ENCODE results near the gene HELZ2. TPM values are rescaled to one million over a fixed set of nuclear protein-coding genes. Genes with fewer than 3 reads are reported as not detected.

Gene HELZ2
- total and polyA plus RNA-seq, 2 donors (not counting 1 experiment from before 2014, with no cell fraction given), result 36.3 to 52.6 TPM

GRCh38 chr20:63539441-63540370 lies 34.3 kb downstream of the HELZ2 start:
- Histone ChIP-seq H2AFZ (ENCODE audit: insufficient read depth, low read depth, low read length, poor library complexity, severe bottlenecking) (no peak overlapping the region), H3K4me2 (replicated peaks; ENCODE audit: low read depth, low read length, poor library complexity, severe bottlenecking) (peak overlapping the region; percentile 92), H4K20me1 (ENCODE audit: control insufficient read depth, insufficient read depth, low read length, poor library complexity, severe bottlenecking) (no peaks in the 10 kb centered on the region), H3K9ac (ENCODE audit: low read length) (no peak overlapping the region), H3K36me3 (replicated peaks in 1 of 2; ENCODE audit: control extremely low read depth in 1 of 2, control insufficient read depth in 1 of 2, extremely low read depth in 1 of 2, insufficient read depth in 2 of 2, low read length in 1 of 2) (no peaks in the 10 kb centered on the region), H3K79me2 (ENCODE audit: control insufficient read depth, insufficient read depth, low read length) (no peaks in the 10 kb centered on the region), H3K9me3 (ENCODE audit: control extremely low read depth in 1 of 3, control insufficient read depth in 2 of 3, insufficient read depth in 1 of 3, low read length in 2 of 3) (peaks cover 0 to 3% (median 0%) of the 10 kb centered on the region in 3 donors), H3K27me3 (replicated peaks in 1 of 4; ENCODE audit: control extremely low read depth in 1 of 4, control insufficient read depth in 3 of 4, insufficient read depth in 4 of 4, low read length in 3 of 4) (no peaks in the 10 kb centered on the region), H3K4me1 (ENCODE audit: control insufficient read depth in 2 of 2, insufficient read depth in 2 of 2, low read length in 2 of 2) (peaks cover 42 to 66% of the 10 kb centered on the region in 2 donors), H3K27ac (ENCODE audit: low read length in 2 of 2) (no peak overlapping the region), H3K4me3 (ENCODE audit: control extremely low read depth in 1 of 5, extremely low read depth in 1 of 5, insufficient read depth in 1 of 5, low read depth in 2 of 5, low read length in 4 of 5) (no peak overlapping the region)
- TF ChIP-seq EZH2 (IDR thresholded peaks at IDR 0.05; ENCODE audit: borderline replicate concordance, insufficient read depth, low read depth, low read length, poor library complexity, severe bottlenecking), result no peak
- TF ChIP-seq CTCF (IDR thresholded peaks at IDR 0.05), result no peak
- 96% methylated on average over 23 of the region's 29 CpGs for WGBS (ENCODE audit: insufficient coverage)
- Mint-ChIP-seq H3K27ac (peak overlapping the region; percentile 59), H3K4me1 (peaks cover 50% of the 10 kb centered on the region), H3K9me3 (ENCODE audit: insufficient read depth) (no peaks in the 10 kb centered on the region), H3K4me3 (peak overlapping the region; percentile 19), H3K27me3 (no peaks in the 10 kb centered on the region)
- DNase-seq (no peak), ATAC-seq (ENCODE audit: low read depth) (no peak)
- ChIA-PET CTCF (interaction anchor here (1.2 to 4.7 kb wide), 10 partner anchors 13 to 434 kb away, joined by 3 to 30 read pairs (median 16); partner anchors contain the start of genes HELZ2 and PPDPF), POLR2A (interaction anchor here (1.1 to 2.7 kb wide), 4 partner anchors 13 to 102 kb away, joined by 3 to 12 read pairs (median 6); no protein-coding TSS in a partner anchor)
- intact Hi-C loops (cut with micrococcal nuclease), result loop anchor here (5.0 kb wide), 2 partner anchors 198 to 418 kb away; partner anchors contain the start of genes LIME1, SLC2A4RG and UCKL1
